Activated naive CD8-positive, alpha-beta T cell treated with anti-CD3 and anti-CD28 coated beads, Interleukin-2, amount 50 U/mL, for 16 hours (primary cell): ENCODE measurements around the gene MATK.

Experiments used
- DNase-seq: peaks from one replicate; pipeline ENCODE4 v3.0.0-alpha.2; 2020; ENCODE audit warnings: low read depth, low spot score

MATK gene

GRCh38 chr19:3790941-3791340 is 4.8 kb upstream of the MATK start:
- DNase-seq = no peak

GRCh38 chr19:3790209-3790734 is 4.1 kb upstream of the MATK start:
- no peak for DNase-seq

- DNase-seq = no peak
Observed at GRCh38 chr19:3788996-3789778, 3.0 kb upstream of the MATK start.

GRCh38 chr19:3785451-3785937 is 687 bp downstream of the MATK start:
- peak; percentile 14 for DNase-seq

- no peak for DNase-seq
Observed at GRCh38 chr19:3784607-3785450, 1.4 kb downstream of the MATK start.

GRCh38 chr19:3783660-3784584 is 2.3 kb downstream of the MATK start:
- DNase-seq = no peak

- no peak for DNase-seq
Observed at GRCh38 chr19:3782903-3783302, 3.3 kb downstream of the MATK start.

GRCh38 chr19:3782330-3782729 is 3.9 kb downstream of the MATK start:
- no peak for DNase-seq

GRCh38 chr19:3781603-3782002 is 4.6 kb downstream of the MATK start:
- no peak for DNase-seq

GRCh38 chr19:3780786-3781304 is 5.3 kb downstream of the MATK start:
- no peak for DNase-seq

GRCh38 chr19:3778899-3779723 is 7.1 kb downstream of the MATK start:
- DNase-seq = no peak

- no peak for DNase-seq
Observed at GRCh38 chr19:3778104-3778867, 7.9 kb downstream of the MATK start.

- no peak for DNase-seq
Observed at GRCh38 chr19:3776479-3777040, 9.6 kb downstream of the MATK start.

GRCh38 chr19:3775831-3776230 is 10.3 kb downstream of the MATK start:
- DNase-seq = no peak

GRCh38 chr19:3775374-3775711 is 10.8 kb downstream of the MATK start:
- no peak for DNase-seq

GRCh38 chr19:3774621-3775373 is 11.4 kb downstream of the MATK start:
- no peak for DNase-seq

GRCh38 chr19:3773814-3774515 is 12.2 kb downstream of the MATK start:
- no peak for DNase-seq

GRCh38 chr19:3771906-3772455 is 14.2 kb downstream of the MATK start, which contains the start of gene RAX2:
Gene RAX2, minus strand, starts transcription at chr19:3772228. Its CDS starts 486 bp downstream, at chr19:3771742.
- no peak for DNase-seq
